IMR-90 (cell line): ENCODE data around the gene VPS50. TPM values are rescaled to one million over a fixed set of nuclear protein-coding genes. Genes with fewer than 3 reads are reported as not detected.

Experiments
- ATAC-seq: fragments of 200-7000 bp; cut with Tn5 transposase; 2 replicates; pipeline ENCODE4 v1.9.1; 2020; ENCODE audit warnings: low read depth, mild to moderate bottlenecking, moderate library complexity
- BruUV-seq: library from RNA; stranded (reverse); fragments of 400-500 nt; replicated peaks from 2 replicates; lab custom pipeline; 2021; lab: Mats Ljungman, UMichigan
- CTCF ChIA-PET: fragments of 300-600 bp; formaldehyde crosslinking; extraction: SDS; loops from one replicate; lab custom pipeline; 2021; ENCODE audit warnings: antibody characterized with exemption; lab: Yijun Ruan, JAX
- POLR2A ChIA-PET: fragments of 300-600 bp; sonication (Branson Sonifier 250); formaldehyde crosslinking; loops from one replicate; lab custom pipeline; 2022; ENCODE audit warnings: antibody characterized with exemption; ENCODE audit not compliant: unreplicated experiment; lab: Charles Lee
- DNase-seq: peaks from one replicate; pipeline ENCODE4 v3.0.0; 2013
- H2AFZ ChIP-seq: replicated peaks from 2 replicates; pipeline ENCODE3; 2013; ENCODE audit warnings: low read length, mild to moderate bottlenecking; ENCODE audit not compliant: poor library complexity
- H2AK5ac ChIP-seq: 2 replicates; pipeline ENCODE4 v1.6.1; 2013; ENCODE audit warnings: low read depth, low read length, inconsistent platforms
- H2AK9ac ChIP-seq: replicated peaks from 2 replicates; pipeline ENCODE3; 2013; ENCODE audit warnings: mild to moderate bottlenecking, low read depth, low read length, moderate library complexity; ENCODE audit not compliant: poor library complexity
- H2BK120ac ChIP-seq: 2 replicates; pipeline ENCODE4 v1.6.1; 2013; ENCODE audit warnings: low read depth, low read length, inconsistent platforms
- H2BK15ac ChIP-seq: 3 replicates; pipeline ENCODE4 v1.6.1; 2013; ENCODE audit warnings: low read depth, low read length, inconsistent platforms
- H2BK20ac ChIP-seq: 2 replicates; pipeline ENCODE4 v1.6.1; 2013; ENCODE audit warnings: low read depth, mild to moderate bottlenecking, inconsistent platforms, low read length, moderate library complexity
- H2BK5ac ChIP-seq: 2 replicates; pipeline ENCODE4 v1.6.1; 2013; ENCODE audit warnings: mild to moderate bottlenecking, low read depth, low read length, inconsistent platforms; ENCODE audit not compliant: poor library complexity, severe bottlenecking
- H3K14ac ChIP-seq: replicated peaks from 2 replicates; pipeline ENCODE4 v1.6.1; 2013; ENCODE audit warnings: low read depth, low read length, inconsistent platforms
- H3K18ac ChIP-seq: 2 replicates; pipeline ENCODE4 v1.6.1; 2013; ENCODE audit warnings: low read depth, low read length, control low read depth
- H3K23ac ChIP-seq: 2 replicates; pipeline ENCODE4 v1.6.1; 2013; ENCODE audit warnings: low read depth, low read length, inconsistent platforms
- H3K27ac ChIP-seq: 2 replicates; pipeline ENCODE4 v1.5.1; 2013; ENCODE audit warnings: mild to moderate bottlenecking, control low read depth, low read length; ENCODE audit not compliant: insufficient read depth
- H3K27me3 ChIP-seq: 2 replicates; pipeline ENCODE4 v1.6.1; 2013; ENCODE audit warnings: low read length; ENCODE audit not compliant: control insufficient read depth, insufficient read depth
- H3K36me3 ChIP-seq: 2 replicates; pipeline ENCODE4 v1.6.1; 2013; ENCODE audit warnings: low read length, mixed read lengths; ENCODE audit not compliant: control insufficient read depth, insufficient read depth
- H3K4ac ChIP-seq: 2 replicates; pipeline ENCODE4 v1.6.1; 2013; ENCODE audit warnings: low read depth, low read length, inconsistent platforms
- H3K4me1 ChIP-seq: 2 replicates; pipeline ENCODE4 v1.6.1; 2013; ENCODE audit warnings: low read length, mixed read lengths; ENCODE audit not compliant: control insufficient read depth, insufficient read depth
- H3K4me2 ChIP-seq: 2 replicates; pipeline ENCODE4 v1.6.1; 2013; ENCODE audit warnings: low read depth, mild to moderate bottlenecking, control low read depth, low read length, moderate library complexity
- H3K4me3 ChIP-seq: 2 replicates; pipeline ENCODE4 v1.5.1; 2013; ENCODE audit warnings: low read depth, mild to moderate bottlenecking, control low read depth, low read length, moderate library complexity; ENCODE audit not compliant: insufficient read depth
- H3K56ac ChIP-seq: 2 replicates; pipeline ENCODE4 v1.6.1; 2013; ENCODE audit warnings: low read length, inconsistent platforms; ENCODE audit not compliant: insufficient read depth; ENCODE audit errors: extremely low read depth
- H3K79me1 ChIP-seq, 2 experiments: 2 replicates each; pipeline ENCODE4 v1.6.1; 2013; ENCODE audit warnings: low read length in 2 of 2, inconsistent platforms in 1 of 2, low read depth in 1 of 2
- H3K9ac ChIP-seq: 2 replicates; pipeline ENCODE4 v1.6.1; 2013; ENCODE audit warnings: low read depth, low read length, control low read depth
- H3K9me1 ChIP-seq: 2 replicates; pipeline ENCODE4 v1.6.1; 2013; ENCODE audit warnings: low read length, inconsistent platforms; ENCODE audit not compliant: insufficient read depth
- H3K9me3 ChIP-seq: 2 replicates; pipeline ENCODE4 v1.6.1; 2013; ENCODE audit warnings: low read length; ENCODE audit not compliant: control insufficient read depth, insufficient read depth
- H4K20me1 ChIP-seq: 2 replicates; pipeline ENCODE4 v1.6.1; 2013; ENCODE audit warnings: low read length, inconsistent platforms; ENCODE audit not compliant: insufficient read depth
- H4K5ac ChIP-seq: 2 replicates; pipeline ENCODE4 v1.6.1; 2013; ENCODE audit warnings: mild to moderate bottlenecking, low read depth, low read length, control low read depth
- H4K8ac ChIP-seq, 2 experiments: 2 replicates each; pipeline ENCODE4 v1.6.1; 2013; ENCODE audit warnings: low read depth in 2 of 2, low read length in 2 of 2, control low read depth in 1 of 2, inconsistent platforms in 1 of 2
- H4K91ac ChIP-seq: 2 replicates; pipeline ENCODE4 v1.6.1; 2013; ENCODE audit warnings: low read depth, low read length, inconsistent platforms; ENCODE audit not compliant: insufficient read depth
- BHLHE40 ChIP-seq: fragments of 150-350 bp; IDR thresholded peaks from 2 replicates; pipeline ENCODE4 v1.6.1; 2016; ENCODE audit warnings: mild to moderate bottlenecking, low read depth, low read length
- CEBPB ChIP-seq: IDR thresholded peaks from 2 replicates; pipeline ENCODE4 v1.6.1; 2012; ENCODE audit warnings: low read depth, low read length, improper control_type of control experiment
- CHD1 ChIP-seq: IDR thresholded peaks from 2 replicates; pipeline ENCODE4 v1.6.1; 2012; ENCODE audit warnings: low read depth, low read length, improper control_type of control experiment
- CTCF ChIP-seq: conservative IDR thresholded peaks from 2 replicates; pipeline ENCODE4 v1.5.1; 2012; ENCODE audit warnings: mild to moderate bottlenecking, low read depth, low read length, improper control_type of control experiment
- ELK1 ChIP-seq: fragments of 150-350 bp; IDR thresholded peaks from 2 replicates; pipeline ENCODE4 v1.6.1; 2016; ENCODE audit warnings: low read depth, mild to moderate bottlenecking, low read length, moderate library complexity, borderline replicate concordance
- FOS ChIP-seq: fragments of 150-350 bp; IDR thresholded peaks from 2 replicates; pipeline ENCODE4 v1.6.1; 2016; ENCODE audit warnings: low read depth, low read length
- MAFK ChIP-seq: IDR thresholded peaks from 2 replicates; pipeline ENCODE4 v1.6.1; 2012; ENCODE audit warnings: low read depth, low read length, improper control_type of control experiment
- MAZ ChIP-seq: IDR thresholded peaks from 2 replicates; pipeline ENCODE4 v1.6.1; 2012; ENCODE audit warnings: low read depth, mild to moderate bottlenecking, low read length, improper control_type of control experiment, moderate library complexity, borderline replicate concordance
- MXI1 ChIP-seq: IDR thresholded peaks from 2 replicates; pipeline ENCODE4 v1.6.1; 2012; ENCODE audit warnings: low read depth, mild to moderate bottlenecking, low read length, moderate library complexity, borderline replicate concordance
- NFE2L2 ChIP-seq: fragments of 150-350 bp; IDR thresholded peaks from 2 replicates; pipeline ENCODE4 v1.6.1; 2016; ENCODE audit warnings: low read depth, mild to moderate bottlenecking, low read length
- POLR2A ChIP-seq: IDR thresholded peaks from 2 replicates; pipeline ENCODE4 v1.6.1; 2012; ENCODE audit warnings: mild to moderate bottlenecking, low read depth, low read length
- RAD21 ChIP-seq: IDR thresholded peaks from 2 replicates; pipeline ENCODE4 v1.6.1; 2012; ENCODE audit warnings: low read length, improper control_type of control experiment
- RCOR1 ChIP-seq: IDR thresholded peaks from 2 replicates; pipeline ENCODE4 v1.6.1; 2012; ENCODE audit warnings: mild to moderate bottlenecking, low read length, improper control_type of control experiment; ENCODE audit not compliant: insufficient replicate concordance
- RFX5 ChIP-seq: IDR thresholded peaks from 2 replicates; pipeline ENCODE4 v1.8.0; 2012; ENCODE audit warnings: low read depth, mild to moderate bottlenecking, low read length, moderate library complexity
- SMC3 ChIP-seq: fragments of 150-350 bp; IDR thresholded peaks from 2 replicates; pipeline ENCODE4 v1.6.1; 2016; ENCODE audit warnings: low read depth, mild to moderate bottlenecking, antibody characterized with exemption, low read length, moderate library complexity
- USF2 ChIP-seq: fragments of 150-350 bp; IDR thresholded peaks from 2 replicates; pipeline ENCODE4 v1.6.1; 2017; ENCODE audit warnings: mild to moderate bottlenecking, antibody characterized with exemption, low read length, low read depth
- dilution Hi-C: fragments of 300-500 bp; cut with HindIII; formaldehyde crosslinking; loops from one replicate; pipeline ENCODE4 v1.14.3; 2018; ENCODE audit warnings: low sequenced_read_pairs; ENCODE audit not compliant: unreplicated experiment
- in situ Hi-C: fragments of 300-500 bp; cut with MboI; formaldehyde crosslinking; loops from 3 replicates; pipeline ENCODE4 v1.14.3; 2019; ENCODE audit warnings: low sequenced_read_pairs, inconsistent platforms, mixed read lengths
- intact Hi-C: fragments of 100-400 bp; cut with micrococcal nuclease; formaldehyde crosslinking; loops from 2 replicates; pipeline ENCODE4 v1.10.0; 2022
- polyA plus RNA-seq, 3 experiments: library from polyadenylated mRNA; depleted of rRNA; stranded (reverse); fragments of >200 nt; gene quantifications; 2 replicates each; pipeline ENCODE4 v1.2.3, GENCODE V29; 2012; ENCODE audit warnings: low replicate concordance in 1 of 3
- total RNA-seq: library from RNA; depleted of rRNA; stranded (reverse); fragments of >200 nt; gene quantifications from 2 replicates; pipeline ENCODE4 v1.2.3, GENCODE V29; 2012

The VPS50 gene
- total and polyA plus RNA-seq, 2 of the 4 experiments (the other 2 are of a cell fraction), result 7.1 to 22.0 TPM

- Histone ChIP-seq H3K9ac (no peak overlapping the region), H2BK120ac (no peak overlapping the region), H3K4me2 (no peak overlapping the region), H4K20me1 (no peaks in the 10 kb centered on the region), H3K14ac (no peak overlapping the region), H2BK20ac (no peak overlapping the region), H3K9me3 (no peaks in the 10 kb centered on the region), H4K8ac (no peak overlapping the region), H3K36me3 (no peaks in the 10 kb centered on the region), H3K56ac (no peak overlapping the region), H3K79me1 (peaks cover 0 to 3% of the 10 kb centered on the region in 2 experiments; a peak in 1 of 4 replicates), H3K9me1 (no peaks in the 10 kb centered on the region), H4K91ac (no peak overlapping the region), H3K27ac (no peak overlapping the region), H2BK15ac (no peak overlapping the region), H2AK9ac (no peak overlapping the region), H3K4me3 (no peak overlapping the region), H3K18ac (no peak overlapping the region), H4K5ac (no peak overlapping the region), H3K4me1 (no peaks in the 10 kb centered on the region), H2BK5ac (no peak overlapping the region), H2AK5ac (no peak overlapping the region), H2AFZ (no peak overlapping the region), H3K27me3 (no peaks in the 10 kb centered on the region), H3K23ac (no peak overlapping the region), H3K4ac (no peak overlapping the region)
- no TSS peak for BruUV-seq
- in situ Hi-C loops, result no loop called here
- intact Hi-C loops, result no loop called here
- ATAC-seq (no peak), DNase-seq (no peak)
- CTCF ChIA-PET, result no interaction called here
- no peak for TF ChIP-seq RFX5
- no peak for TF ChIP-seq MAZ
- TF ChIP-seq USF2, result no peak
- no peak for TF ChIP-seq RCOR1
- TF ChIP-seq POLR2A, result no peak
- TF ChIP-seq NFE2L2, result no peak
- no peak for TF ChIP-seq CTCF
- TF ChIP-seq CHD1, result no peak
- no peak for TF ChIP-seq SMC3
- TF ChIP-seq MXI1, result no peak
- no peak for TF ChIP-seq BHLHE40
- TF ChIP-seq MAFK, result no peak
- TF ChIP-seq FOS, result no peak
- TF ChIP-seq RAD21, result no peak
- no peak for TF ChIP-seq ELK1
- TF ChIP-seq CEBPB, result no peak
- POLR2A ChIA-PET, result no interaction called here
- dilution Hi-C loops, result no loop called here
These were observed 26.5 kb downstream of the VPS50 start for GRCh38 chr7:93258661-93259060.
